Measurements from ENCODE around the gene C2CD4A.

C2CD4A gene

GRCh38 chr15:62058327-62059028 is 8.3 kb upstream of the C2CD4A start:
- H3K27me3 ChIP-seq, result no peaks in the 10 kb centered on the region
- no peak for TF ChIP-seq CTCF (IDR thresholded peaks at IDR 0.05; ENCODE audit: low read depth, low read length)
- H3K9me3 ChIP-seq, result no peaks in the 10 kb centered on the region
- H3K36me3 ChIP-seq, result no peaks in the 10 kb centered on the region
- no peak for DNase-seq
- H3K4me1 ChIP-seq, result peaks cover 5% of the 10 kb centered on the region
- H3K4me3 ChIP-seq (ENCODE audit: low read depth, low read length), result no peak overlapping the region

- peak overlapping the region; percentile 73 for H3K4me3 ChIP-seq (ENCODE audit: low read depth, low read length)
Measured at GRCh38 chr15:62059108-62059815, 7.5 kb upstream of the C2CD4A start.

GRCh38 chr15:62059816-62060112 is 7.0 kb upstream of the C2CD4A start:
- no peaks in the 10 kb centered on the region for H3K27me3 ChIP-seq
- peak; percentile 69 for DNase-seq
- H3K9me3 ChIP-seq, result no peaks in the 10 kb centered on the region
- H3K4me1 ChIP-seq, result no peaks in the 10 kb centered on the region; the same call in 1 of the 2 replicates
- H3K4me3 ChIP-seq (ENCODE audit: low read depth, low read length), result peak overlapping the region; percentile 73
- H3K36me3 ChIP-seq, result no peaks in the 10 kb centered on the region
- no peak for TF ChIP-seq CTCF (IDR thresholded peaks at IDR 0.05; ENCODE audit: low read depth, low read length)

More at GRCh38 chr15:62059108-62059815, 7.5 kb upstream of the C2CD4A start:
- H3K4me1 ChIP-seq, result no peaks in the 10 kb centered on the region; the same call in 1 of the 2 replicates
- no peak for DNase-seq
- peak; percentile 23 for TF ChIP-seq CTCF (IDR thresholded peaks at IDR 0.05; ENCODE audit: low read depth, low read length)
- H3K36me3 ChIP-seq, result no peaks in the 10 kb centered on the region
- no peaks in the 10 kb centered on the region for H3K27me3 ChIP-seq
- no peaks in the 10 kb centered on the region for H3K9me3 ChIP-seq

GRCh38 chr15:62060113-62060895 is 6.5 kb upstream of the C2CD4A start, which contains the start of gene VPS13C:
Gene VPS13C, minus strand, starts transcription at chr15:62060447. Its CDS starts 73 bp downstream, at chr15:62060374.
- Histone ChIP-seq H3K9me3 (no peaks in the 10 kb centered on the region), H3K4me1 (no peaks in the 10 kb centered on the region; the same call in 1 of the 2 replicates), H3K27me3 (no peaks in the 10 kb centered on the region), H3K4me3 (ENCODE audit: low read depth, low read length) (peak within 1 kb of the TSS; percentile 73), H3K36me3 (no peaks in the 10 kb centered on the region)
- TF ChIP-seq CTCF (IDR thresholded peaks at IDR 0.05; ENCODE audit: low read depth, low read length), result peak; percentile 71
- DNase-seq, result peak; percentile 95

GRCh38 chr15:62060896-62061280 is 5.9 kb upstream of the C2CD4A start:
- DNase-seq, result no peak
- H3K36me3 ChIP-seq, result no peaks in the 10 kb centered on the region
- H3K4me1 ChIP-seq, result no peaks in the 10 kb centered on the region; the same call in 1 of the 2 replicates
- no peaks in the 10 kb centered on the region for H3K9me3 ChIP-seq
- TF ChIP-seq CTCF (IDR thresholded peaks at IDR 0.05; ENCODE audit: low read depth, low read length), result no peak
- peak overlapping the region; percentile 73 for H3K4me3 ChIP-seq (ENCODE audit: low read depth, low read length)
- H3K27me3 ChIP-seq, result no peaks in the 10 kb centered on the region

Data from BE2C (cell line).